Aorta (tissue), 5 donors: ENCODE measurements around the gene B9D1. TPM values are rescaled to one million over a fixed set of nuclear protein-coding genes. Genes with fewer than 3 reads are reported as not detected.

Experiments used
- ATAC-seq: fragments of 200-7000 bp; cut with Tn5 transposase; one replicate; pipeline ENCODE4 v1.9.1; 2022; ENCODE audit warnings: moderate library complexity; ENCODE audit not compliant: low FRiP score
- DNase-seq, 2 donors: peaks; one replicate each; pipeline ENCODE4 v3.0.0-alpha.2; 2020
- H3K27ac ChIP-seq, 2 donors: one replicate each; pipeline ENCODE4 v1.5.1; 2013; ENCODE audit warnings: low read length in 2 of 2, mild to moderate bottlenecking in 2 of 2, moderate library complexity in 2 of 2, control low read depth in 1 of 2, inconsistent platforms in 1 of 2, low read depth in 1 of 2
- H3K27me3 ChIP-seq, 2 donors: one replicate each; pipeline ENCODE4 v1.6.1; 2013; ENCODE audit warnings: control low read depth in 1 of 2, low read length in 1 of 2, mild to moderate bottlenecking in 1 of 2, moderate library complexity in 1 of 2; ENCODE audit not compliant: insufficient read depth in 2 of 2, control insufficient read depth in 1 of 2
- H3K36me3 ChIP-seq, 2 donors: one replicate each; pipeline ENCODE4 v1.6.1; 2013; ENCODE audit warnings: control low read depth in 1 of 2, low read length in 1 of 2, mild to moderate bottlenecking in 1 of 2; ENCODE audit not compliant: insufficient read depth in 2 of 2, control insufficient read depth in 1 of 2
- H3K4me1 ChIP-seq, 2 donors: one replicate each; pipeline ENCODE4 v1.6.1; 2013; ENCODE audit warnings: low read length in 2 of 2, control low read depth in 1 of 2, mild to moderate bottlenecking in 1 of 2, moderate library complexity in 1 of 2; ENCODE audit not compliant: insufficient read depth in 2 of 2, control insufficient read depth in 1 of 2
- H3K4me3 ChIP-seq, 2 donors: one replicate each; pipeline ENCODE4 v1.5.1; 2013; ENCODE audit warnings: low read length in 2 of 2, control low read depth in 1 of 2, mild to moderate bottlenecking in 1 of 2
- H3K9me3 ChIP-seq: one replicate; pipeline ENCODE4 v1.6.1; 2013; ENCODE audit warnings: mild to moderate bottlenecking, low read length; ENCODE audit not compliant: control insufficient read depth
- WGBS, 2 donors: extraction: QIAGEN DNeasy Blood & Tissue Kit; methylation state at CpG; one replicate each; pipeline ENCODE4 v1.1.7; 2013; 5-methylcytosine and 5-hydroxymethylcytosine counted together
- intact Hi-C, 2 donors: fragments of 100-400 bp; cut with DNase I; formaldehyde crosslinking; loops; one replicate each; pipeline versions ENCODE4 v1.14.2 to v1.15.0; 2022
- polyA plus RNA-seq, 2 donors: library from polyadenylated mRNA; stranded (reverse); fragments of 200-250 nt; gene quantifications; one replicate each; pipeline ENCODE4 v1.2.3, GENCODE V29; 2013
- total RNA-seq, 2 donors: library from RNA; stranded (reverse); fragmentation: NEBNext Ultra II Directional; extraction: Animal tissue kit (Norgen Biotek cat#: 25700); gene quantifications; one replicate each; pipeline ENCODE4 v1.2.1, GENCODE V29; 2021
- donor health status: healthy with polysubstance abuse.
- donor health status: Bipolar disorder and iron deficiency.
- donor health status: DM: no; HTN: no; CAD: no.
- donor health status: DM: no; HTN: no; CAD: no.
- donor health status: DM: yes; HTN: yes; CAD: no.

The B9D1 gene
- total and polyA plus RNA-seq, 4 donors, result 7.3 to 16.5 (median 9.2) TPM

DNA sequence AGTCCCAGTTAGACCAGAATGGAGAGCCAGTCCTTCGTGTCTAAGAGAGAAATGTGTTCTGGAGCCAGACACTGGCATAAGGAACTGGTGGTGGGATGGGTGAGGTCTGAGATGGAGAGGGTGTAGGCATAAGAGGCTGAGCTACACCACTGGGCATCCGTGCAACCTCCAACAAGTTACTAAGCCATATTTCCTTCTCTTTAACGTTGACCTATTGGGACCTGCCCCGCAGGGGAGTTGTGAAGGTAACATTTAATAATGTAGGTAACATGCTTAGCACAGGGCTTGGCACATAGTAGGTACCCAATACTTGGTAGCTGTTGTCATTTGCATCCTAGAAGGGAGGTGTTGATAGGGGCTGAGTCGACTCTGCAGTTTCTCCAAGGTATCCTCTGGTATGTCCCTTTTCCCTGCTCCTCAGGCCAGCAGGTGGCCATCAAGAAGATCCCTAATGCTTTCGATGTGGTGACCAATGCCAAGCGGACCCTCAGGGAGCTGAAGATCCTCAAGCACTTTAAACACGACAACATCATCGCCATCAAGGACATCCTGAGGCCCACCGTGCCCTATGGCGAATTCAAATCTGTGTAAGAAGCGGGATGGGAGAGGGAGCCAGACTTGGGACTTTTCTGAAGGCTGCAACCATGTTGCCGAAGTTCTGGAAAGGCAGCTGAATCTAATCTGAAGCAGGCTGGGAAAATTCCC lies 17.0 kb upstream of the B9D1 start:
- no peaks in the 10 kb centered on the region for H3K27me3 ChIP-seq
- intact Hi-C loops, result loop anchor here in 1 of 2 donors (5.0 kb wide), 1 partner anchor 68 kb away; no protein-coding TSS in a partner anchor
- peak overlapping the region in 1 of 2 donors; percentile 75 for H3K4me3 ChIP-seq
- 64 to 66% methylated on average over 13 of the region's 13 CpGs for WGBS, 2 donors
- peak overlapping the region in 1 of 2 donors; percentile 43 for H3K27ac ChIP-seq
- peaks cover 0 to 3% of the 10 kb centered on the region in 2 donors for H3K4me1 ChIP-seq
- H3K9me3 ChIP-seq, result no peaks in the 10 kb centered on the region
- peak in 1 of 2 donors; percentile 56 for DNase-seq
- peaks cover 0 to 5% of the 10 kb centered on the region in 2 donors for H3K36me3 ChIP-seq
- ATAC-seq, result no peak

DNA sequence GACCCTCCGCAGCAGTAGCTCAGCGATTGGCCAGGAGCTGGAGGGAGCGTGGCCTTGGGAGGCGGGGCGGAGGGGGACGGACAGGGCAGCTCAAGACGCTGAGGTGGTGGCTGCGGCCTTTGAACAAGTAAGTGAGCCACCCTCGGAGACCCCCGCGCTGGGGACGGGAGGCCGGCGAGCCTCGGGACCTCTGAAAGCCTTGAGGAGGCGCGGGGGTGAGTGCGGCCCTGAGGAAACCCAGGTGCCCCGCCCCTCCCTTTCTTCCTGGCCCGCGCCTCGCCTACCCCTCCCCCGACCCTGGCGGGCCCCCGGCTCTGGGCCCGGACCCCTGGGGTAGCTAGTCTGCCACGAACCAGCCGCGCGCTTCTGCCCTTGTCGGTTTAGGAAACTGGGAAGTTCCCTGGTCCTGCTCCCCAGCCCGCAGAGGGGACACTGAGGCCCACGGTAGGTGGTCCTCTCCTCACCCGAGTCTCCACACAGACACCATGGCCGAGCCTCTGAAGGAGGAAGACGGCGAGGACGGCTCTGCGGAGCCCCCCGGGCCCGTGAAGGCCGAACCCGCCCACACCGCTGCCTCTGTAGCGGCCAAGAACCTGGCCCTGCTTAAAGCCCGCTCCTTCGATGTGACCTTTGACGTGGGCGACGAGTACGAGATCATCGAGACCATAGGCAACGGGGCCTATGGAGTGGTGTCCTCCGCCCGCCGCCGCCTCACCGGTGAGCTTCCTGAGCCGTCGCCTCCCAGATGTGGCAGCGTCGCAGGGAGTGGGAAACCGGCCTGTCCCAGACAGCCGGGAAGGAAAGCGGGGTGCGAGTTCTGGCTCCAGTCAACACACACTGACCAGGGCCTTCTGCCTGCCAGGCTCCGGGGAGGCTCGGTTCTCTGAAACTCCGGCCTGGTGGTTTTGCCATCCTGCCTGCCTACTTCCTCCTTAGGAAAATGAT lies 16.2 kb upstream of the B9D1 start, which contains the start of gene MAPK7:
Gene MAPK7, plus strand, starts transcription at position 83 of the 945 bp plus-strand sequence. Its CDS starts 403 bp downstream, at position 486.
- Histone ChIP-seq H3K27me3 (no peaks in the 10 kb centered on the region), H3K9me3 (no peaks in the 10 kb centered on the region), H3K4me1 (peaks cover 0 to 3% of the 10 kb centered on the region in 2 donors), H3K36me3 (peaks cover 0 to 5% of the 10 kb centered on the region in 2 donors), H3K4me3 (peak within 1 kb of the TSS; percentile 49 to 75), H3K27ac (peak within 1 kb of the TSS; percentile 54 to 83)
- 1 to 2% methylated on average over 59 to 69 of the region's 69 CpGs for WGBS, 2 donors
- DNase-seq, result peak; percentile 54 to 78
- peak; percentile 13 for ATAC-seq
- intact Hi-C loops, result loop anchor here in 1 of 2 donors (5.0 kb wide), 1 partner anchor 69 kb away; no protein-coding TSS in a partner anchor

DNA sequence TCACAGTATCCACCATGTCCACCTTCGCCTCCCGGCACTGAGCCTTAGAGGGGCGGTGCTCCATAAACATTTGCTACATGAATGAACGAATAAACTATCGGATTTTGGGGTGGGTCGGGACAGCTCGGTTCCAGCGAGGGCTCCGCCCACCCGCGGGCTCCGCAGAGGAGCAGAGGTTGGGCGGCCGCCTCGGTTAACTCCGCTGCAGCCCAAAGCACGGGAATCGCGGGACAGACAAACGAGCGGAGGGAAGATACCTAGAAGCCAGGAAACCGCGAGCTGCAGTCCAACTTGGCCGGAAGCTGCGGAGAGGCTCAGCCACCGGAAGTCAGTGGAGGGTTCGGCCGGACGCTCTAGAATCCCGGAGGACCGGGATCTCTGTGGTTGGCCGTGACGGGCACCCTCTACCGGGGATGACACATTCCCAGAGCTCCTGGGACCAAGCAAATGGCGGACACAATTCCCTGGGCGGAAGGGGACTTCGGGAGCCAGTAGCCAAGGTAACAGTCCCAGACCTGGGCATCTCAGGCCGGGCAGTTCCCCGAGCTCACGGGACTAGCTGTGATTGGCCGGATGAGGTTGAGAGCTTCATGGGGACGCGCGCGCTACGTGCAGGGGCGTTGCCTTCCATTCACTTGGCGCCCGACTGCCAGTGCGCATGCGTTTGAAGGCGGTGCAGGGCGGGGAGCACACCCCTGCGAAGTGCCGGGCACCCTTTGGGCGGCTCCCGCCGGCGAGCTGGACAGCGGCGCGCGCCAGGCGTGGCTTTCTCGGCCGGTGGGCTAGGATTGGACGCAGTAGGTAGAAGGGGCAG lies 15.3 kb upstream of the B9D1 start:
- H3K4me1 ChIP-seq, result peaks cover 0 to 3% of the 10 kb centered on the region in 2 donors
- DNase-seq, result peak; percentile 99
- WGBS, 2 donors, result 0% methylated on average over 63 to 67 of the region's 67 CpGs

DNA sequence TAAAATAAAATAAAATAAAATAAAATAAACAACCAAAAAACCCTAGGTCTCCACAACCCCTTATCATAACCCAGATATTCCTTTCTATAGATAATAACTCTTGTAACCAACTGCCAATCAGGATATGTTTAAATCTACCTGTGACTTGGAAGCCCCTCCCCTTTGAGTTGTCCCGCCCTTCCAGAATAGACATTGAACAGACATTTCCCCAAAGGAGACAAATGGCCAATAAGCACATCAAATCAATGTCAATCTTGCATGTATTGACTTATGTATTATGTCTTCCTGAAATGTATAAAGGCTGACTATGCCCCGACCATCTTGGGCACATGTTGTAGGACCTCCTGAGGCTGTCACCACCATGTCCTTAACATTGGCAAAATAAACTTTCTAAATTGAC lies 14.3 kb upstream of the B9D1 start:
- Histone ChIP-seq H3K4me3 (peak overlapping the region in 1 of 2 donors; percentile 38), H3K4me1 (no peaks in the 10 kb centered on the region), H3K27ac (peak overlapping the region in 1 of 2 donors; percentile 8), H3K36me3 (peaks cover 0 to 5% of the 10 kb centered on the region in 2 donors), H3K27me3 (no peaks in the 10 kb centered on the region), H3K9me3 (no peaks in the 10 kb centered on the region)
- no peak for DNase-seq
- intact Hi-C loops, result loop anchor here in 1 of 2 donors (5.0 kb wide), 1 partner anchor 70 kb away; no protein-coding TSS in a partner anchor
- WGBS, 2 donors, result 41 to 46% methylated on average over 2 of the region's 2 CpGs
- ATAC-seq, result no peak

More for the DNA sequence above, 15.3 kb upstream of the B9D1 start:
- H3K27me3 ChIP-seq, result no peaks in the 10 kb centered on the region
- peaks cover 0 to 5% of the 10 kb centered on the region in 2 donors for H3K36me3 ChIP-seq
- intact Hi-C loops, result loop anchor here in 1 of 2 donors (5.0 kb wide), 1 partner anchor 69 kb away; no protein-coding TSS in a partner anchor
- peak; percentile 97 for ATAC-seq
- peak overlapping the region; percentile 54 to 83 for H3K27ac ChIP-seq
- peak overlapping the region; percentile 38 to 43 for H3K4me3 ChIP-seq
- H3K9me3 ChIP-seq, result no peaks in the 10 kb centered on the region

DNA sequence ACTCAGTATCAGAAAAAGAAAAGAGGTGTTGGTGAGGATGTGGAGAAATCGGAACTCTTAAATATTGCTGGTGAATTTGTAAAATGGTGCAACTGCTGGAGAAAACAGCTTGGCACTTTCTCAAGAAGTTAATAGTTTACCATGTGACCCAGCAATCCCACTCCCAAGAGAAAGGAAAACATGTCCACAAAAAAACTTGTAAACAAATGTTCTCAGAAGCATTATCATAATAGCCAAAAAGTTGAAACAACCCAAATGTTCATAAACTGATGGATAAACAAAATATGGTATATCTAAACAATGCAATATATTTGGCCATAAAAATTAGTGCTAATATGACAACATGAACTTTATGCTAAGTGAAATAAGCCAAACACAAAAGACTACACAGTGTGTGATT lies 13.2 kb upstream of the B9D1 start:
- Histone ChIP-seq H3K4me3 (no peak overlapping the region), H3K27ac (no peak overlapping the region), H3K27me3 (no peaks in the 10 kb centered on the region), H3K36me3 (peaks cover 0 to 2% of the 10 kb centered on the region in 2 donors), H3K9me3 (no peaks in the 10 kb centered on the region), H3K4me1 (no peaks in the 10 kb centered on the region)
- 99 to 100% methylated on average over 1 of the region's 1 CpG for WGBS, 2 donors
- DNase-seq (no peak), ATAC-seq (no peak)
- intact Hi-C loops, result loop anchor here in 1 of 2 donors (5.0 kb wide), 1 partner anchor 72 kb away; no protein-coding TSS in a partner anchor

DNA sequence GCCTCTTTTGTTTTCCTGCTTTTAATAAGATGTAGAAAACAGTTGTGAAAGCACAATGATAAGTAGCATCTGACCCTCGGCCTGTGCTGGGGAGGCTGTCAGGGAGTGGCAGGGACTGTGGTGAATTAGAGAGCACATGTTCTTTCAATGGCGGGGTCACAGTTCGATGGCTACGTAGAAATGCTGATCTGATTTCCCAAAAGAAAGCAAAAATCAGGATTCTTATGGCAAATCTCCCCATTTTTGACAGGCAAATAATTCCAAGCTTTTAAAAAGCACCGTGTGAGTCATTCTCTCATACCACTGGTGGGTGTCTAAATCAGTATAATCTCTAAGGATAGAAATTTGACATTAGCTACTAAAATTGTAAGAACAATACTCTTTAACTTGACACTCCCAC lies 11.6 kb upstream of the B9D1 start:
- H3K27me3 ChIP-seq, result no peaks in the 10 kb centered on the region
- ATAC-seq (no peak), DNase-seq (no peak)
- no peak overlapping the region for H3K27ac ChIP-seq
- 82 to 84% methylated on average over 5 of the region's 5 CpGs for WGBS, 2 donors
- intact Hi-C loops, result loop anchor here in 1 of 2 donors (5.0 kb wide), 1 partner anchor 33 kb away; no protein-coding TSS in a partner anchor
- H3K9me3 ChIP-seq, result no peaks in the 10 kb centered on the region
- H3K4me3 ChIP-seq, result no peak overlapping the region
- H3K4me1 ChIP-seq, result no peaks in the 10 kb centered on the region
- H3K36me3 ChIP-seq, result no peaks in the 10 kb centered on the region

DNA sequence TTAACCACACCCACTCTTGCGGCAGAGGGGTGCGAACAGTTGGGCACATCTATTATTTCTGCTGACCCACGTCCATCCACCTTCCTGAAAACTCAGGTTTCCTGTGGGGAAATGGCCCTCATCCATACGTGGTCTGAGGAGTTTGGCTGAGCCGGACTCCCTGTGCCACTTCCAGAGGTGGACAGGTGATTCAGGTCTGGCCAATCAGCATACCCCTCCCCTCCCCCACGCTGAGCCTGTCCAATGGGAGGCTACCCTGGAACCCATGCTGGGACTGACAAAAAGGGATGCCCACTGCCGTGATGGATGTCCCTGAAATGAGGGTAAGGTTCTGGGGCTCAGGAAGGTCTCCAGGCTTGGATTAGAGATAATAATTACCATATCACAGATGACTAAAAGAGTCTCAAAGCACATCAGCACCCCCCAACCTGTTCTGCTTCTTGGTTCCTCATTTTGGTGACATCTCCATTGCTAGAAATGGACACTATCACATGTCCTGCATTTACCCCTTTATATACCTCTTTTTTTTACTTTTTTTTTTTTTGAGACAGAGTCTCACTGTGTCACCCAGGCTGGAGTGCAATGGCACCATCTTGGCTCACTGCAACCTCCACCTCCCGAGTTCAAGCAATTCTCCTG lies 10.5 kb upstream of the B9D1 start:
- Histone ChIP-seq H3K27ac (no peak overlapping the region), H3K36me3 (no peaks in the 10 kb centered on the region), H3K27me3 (no peaks in the 10 kb centered on the region), H3K4me1 (no peaks in the 10 kb centered on the region), H3K9me3 (no peaks in the 10 kb centered on the region), H3K4me3 (no peak overlapping the region)
- 82 to 83% methylated on average over 8 of the region's 8 CpGs for WGBS, 2 donors
- intact Hi-C loops, result loop anchor here in 1 of 2 donors (5.0 kb wide), 1 partner anchor 34 kb away; no protein-coding TSS in a partner anchor
- DNase-seq (no peak), ATAC-seq (no peak)
